ENCODE measurements around the gene TRABD2B.

- TF ChIP-seq EZH2 (IDR thresholded peaks at IDR 0.05; ENCODE audit: borderline replicate concordance, low read depth, low read length, severe bottlenecking) (no peak), CTCF (IDR thresholded peaks at IDR 0.05; ENCODE audit: extremely low read depth in 1 of 2, insufficient read depth in 1 of 2, low read depth in 1 of 2, low read length in 2 of 2) (no peak), POLR2AphosphoS5 (IDR thresholded peaks at IDR 0.05; ENCODE audit: insufficient read depth, low read depth, low read length) (no peak), POLR2A (IDR thresholded peaks at IDR 0.05; ENCODE audit: low read depth, low read length) (no peak), GATA2 (IDR thresholded peaks at IDR 0.05; ENCODE audit: insufficient read depth, insufficient read length, low read depth, low read length) (no peak), MAX (IDR thresholded peaks at IDR 0.05; ENCODE audit: insufficient read depth, insufficient read length) (no peak), MYC (IDR thresholded peaks at IDR 0.05; ENCODE audit: low read depth, low read length) (no peak), FOS (IDR thresholded peaks at IDR 0.05; ENCODE audit: borderline replicate concordance, insufficient read depth, low read length) (no peak), JUN (IDR thresholded peaks at IDR 0.05; ENCODE audit: borderline replicate concordance, insufficient read depth, insufficient read length, low read depth) (no peak)
Observed at GRCh38 chr1:47919113-47919833, 77.9 kb downstream of the TRABD2B start.
